GM19193 (cell line): ENCODE results near the gene CHMP6.

Source experiments
- POLR2A ChIP-seq: IDR thresholded peaks from 4 replicates; pipeline ENCODE4 v1.6.1; 2011; ENCODE audit not compliant: insufficient read depth, insufficient read length; ENCODE audit errors: extremely low read depth

CHMP6 gene

DNA sequence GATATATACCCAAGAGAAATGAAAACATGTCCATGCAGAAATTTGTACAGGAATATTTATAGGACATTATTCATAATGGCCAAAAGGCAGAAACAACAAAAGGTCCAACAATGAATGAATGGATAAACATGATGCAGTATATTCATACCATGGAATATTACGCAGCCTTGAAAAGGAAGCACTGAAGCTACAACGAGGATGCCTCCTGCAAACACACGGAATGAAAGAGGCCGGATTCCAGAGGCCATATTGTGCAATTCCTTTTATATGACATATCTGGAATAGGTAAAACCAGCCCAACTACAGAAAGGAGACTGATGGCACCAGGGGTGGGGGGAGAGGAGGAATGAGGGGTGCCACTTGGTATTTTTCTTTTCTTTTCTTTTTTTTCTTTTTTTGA is 14.5 kb upstream of the CHMP6 start:
- TF ChIP-seq POLR2A: no peak

DNA sequence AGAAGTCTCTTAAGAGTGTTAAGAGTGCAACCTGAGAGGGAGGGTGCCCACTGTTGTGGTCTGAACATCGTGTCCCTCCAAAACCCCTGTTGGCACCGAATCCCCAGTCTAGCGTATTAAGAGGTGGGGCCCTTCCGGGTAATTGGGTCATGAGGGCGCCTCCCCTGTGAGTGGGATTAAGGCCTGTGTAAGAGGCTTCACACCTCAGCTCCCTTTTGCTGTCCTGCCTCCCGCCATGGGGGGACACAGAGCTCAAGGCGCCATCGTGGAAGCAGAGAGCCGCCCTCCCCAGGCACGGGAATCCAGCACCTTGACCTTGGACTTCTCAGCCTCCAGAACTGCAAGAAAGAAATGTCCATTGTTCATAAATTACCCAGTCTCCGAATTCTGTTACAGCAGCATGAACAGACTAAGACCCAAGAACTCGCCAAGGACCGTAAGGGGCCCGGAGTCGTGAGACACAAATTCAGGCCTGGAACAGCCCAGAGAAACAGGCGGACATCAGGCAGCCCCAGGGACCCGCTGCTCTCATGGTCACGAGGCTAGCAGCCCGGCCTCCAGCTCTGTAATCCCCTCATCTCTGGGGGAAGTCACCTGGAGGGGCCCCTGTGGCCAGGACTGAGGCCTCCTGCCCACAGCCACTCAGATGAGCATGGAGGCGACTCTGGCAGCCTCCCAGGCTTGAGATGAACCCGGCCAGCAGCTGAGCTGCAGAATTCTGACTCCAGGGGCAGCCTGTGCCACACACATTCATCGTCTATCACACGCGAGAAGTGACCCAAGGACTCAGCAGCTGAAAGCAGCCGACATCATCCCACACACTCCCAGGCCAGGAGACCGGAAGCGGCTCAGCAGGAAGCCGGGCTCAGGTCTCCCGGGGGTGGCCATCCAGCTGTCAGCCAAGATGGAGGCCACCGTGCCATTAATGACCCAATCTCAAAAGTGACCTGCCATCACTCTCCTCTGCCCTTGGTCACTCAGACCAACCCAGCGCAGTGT is 12.8 kb upstream of the CHMP6 start:
- no peak for TF ChIP-seq POLR2A

DNA sequence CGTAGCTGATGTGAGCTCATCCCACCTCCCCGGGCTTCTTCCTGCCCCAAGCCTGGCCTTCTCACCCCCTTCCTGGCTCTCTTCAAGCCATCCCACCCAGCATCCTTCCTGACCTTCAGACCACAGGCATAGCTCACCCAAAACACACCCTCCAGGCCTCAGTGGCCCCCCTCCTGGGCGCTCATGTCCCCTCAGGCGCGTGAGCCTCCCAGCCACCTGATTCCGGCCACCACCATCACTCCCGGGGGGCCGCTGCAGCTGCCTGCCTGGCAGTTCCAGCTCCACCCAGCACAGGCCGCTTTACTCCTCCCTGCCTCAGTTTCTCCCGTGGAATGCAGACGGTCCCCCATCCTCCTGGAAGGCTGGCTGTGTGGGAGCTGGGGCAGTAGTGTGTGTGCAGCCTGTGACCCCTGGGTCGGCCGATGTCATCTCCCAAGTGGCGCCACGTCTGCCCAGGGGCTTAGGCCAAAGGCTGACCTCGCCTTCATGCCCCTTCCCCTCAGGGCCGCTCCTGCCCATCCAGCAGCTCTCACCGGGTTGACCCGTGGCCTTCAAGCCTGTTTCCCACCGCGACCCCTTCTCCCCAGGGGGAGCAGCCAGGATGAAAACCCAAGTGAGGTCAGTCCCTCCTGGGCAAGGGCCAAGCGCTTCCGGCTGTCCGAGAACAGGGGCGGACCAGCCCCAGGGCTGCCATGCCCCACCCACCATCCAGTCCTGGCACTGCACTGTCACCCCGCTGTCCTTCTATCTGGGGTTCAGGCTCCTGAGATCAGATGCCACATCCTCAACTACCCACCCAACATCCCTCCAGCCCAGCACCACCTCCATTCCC is 11.9 kb upstream of the CHMP6 start:
- no peak for TF ChIP-seq POLR2A

DNA sequence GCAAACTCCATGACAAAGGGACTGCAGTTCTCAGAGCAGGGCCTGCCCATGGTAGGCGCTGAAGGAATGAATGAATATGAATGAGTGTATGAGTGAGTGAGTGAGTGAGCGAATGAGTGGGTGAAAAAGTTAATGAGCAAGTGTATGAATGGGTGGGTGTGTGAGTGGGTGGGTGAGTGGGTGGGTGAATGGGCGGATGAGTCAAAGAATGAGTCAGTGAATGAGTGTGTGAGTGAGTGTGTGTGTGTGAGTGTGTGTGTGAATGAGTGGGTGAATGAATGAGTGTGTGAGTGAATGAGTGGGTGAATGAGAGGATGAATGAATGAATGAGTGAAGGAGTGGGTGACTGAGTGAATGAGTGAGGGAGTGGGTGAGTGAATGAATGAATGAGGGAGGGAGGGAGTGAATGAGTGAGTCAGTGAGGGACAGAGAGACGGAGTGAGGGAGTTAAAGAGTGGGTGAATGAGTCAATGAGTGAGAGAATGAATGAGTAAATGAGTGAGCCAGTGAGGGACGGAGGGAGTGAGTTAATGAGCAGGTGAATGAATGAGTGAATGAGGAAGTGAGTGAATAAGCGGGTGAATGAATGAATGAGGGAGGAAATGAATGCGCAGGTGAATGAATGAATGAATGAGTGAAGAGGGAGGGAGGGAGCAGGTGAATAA is 11.1 kb upstream of the CHMP6 start:
- TF ChIP-seq POLR2A: no peak

DNA sequence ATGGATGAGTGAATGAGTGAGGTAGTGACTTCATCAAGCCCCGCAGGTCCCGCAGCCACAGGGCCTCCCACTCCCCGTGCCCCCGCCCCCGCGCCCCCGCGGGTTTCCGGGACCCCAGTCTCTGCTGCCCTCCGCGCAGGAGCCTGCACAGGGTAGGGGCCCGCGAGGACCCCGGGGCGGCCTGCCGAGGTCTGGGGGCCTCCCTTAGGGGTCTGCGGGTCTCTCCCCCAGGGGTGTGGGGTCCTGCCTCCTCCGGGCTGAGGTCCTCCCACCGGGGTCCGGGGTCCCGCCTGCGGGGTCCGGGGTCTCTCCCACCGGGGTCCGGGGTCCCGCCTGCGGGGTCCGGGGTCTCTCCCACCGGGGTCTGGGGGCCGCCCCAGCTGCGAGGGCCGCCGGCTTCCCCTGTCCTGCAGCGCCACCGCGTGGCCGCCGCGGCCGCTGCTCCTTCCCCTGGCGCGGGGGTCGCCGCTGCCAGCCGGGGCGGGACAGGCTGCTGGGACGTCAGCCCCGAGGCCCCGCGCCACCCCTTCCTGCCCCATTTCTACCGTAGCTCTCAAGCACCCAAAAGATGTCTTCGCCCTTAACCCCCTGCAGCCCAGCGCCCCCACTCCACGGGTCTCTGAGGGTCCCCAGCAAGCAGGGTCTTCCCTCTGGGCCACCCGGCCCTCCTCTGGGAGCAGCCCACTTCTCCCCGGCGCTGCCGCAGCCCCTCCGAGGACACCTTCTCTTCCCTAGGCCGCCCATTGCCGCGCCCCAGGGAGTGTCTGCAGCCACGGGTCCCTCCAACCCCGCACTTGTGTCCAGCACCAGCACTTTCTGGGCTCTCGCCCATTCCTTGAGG is 10.4 kb upstream of the CHMP6 start:
- no peak for TF ChIP-seq POLR2A

DNA sequence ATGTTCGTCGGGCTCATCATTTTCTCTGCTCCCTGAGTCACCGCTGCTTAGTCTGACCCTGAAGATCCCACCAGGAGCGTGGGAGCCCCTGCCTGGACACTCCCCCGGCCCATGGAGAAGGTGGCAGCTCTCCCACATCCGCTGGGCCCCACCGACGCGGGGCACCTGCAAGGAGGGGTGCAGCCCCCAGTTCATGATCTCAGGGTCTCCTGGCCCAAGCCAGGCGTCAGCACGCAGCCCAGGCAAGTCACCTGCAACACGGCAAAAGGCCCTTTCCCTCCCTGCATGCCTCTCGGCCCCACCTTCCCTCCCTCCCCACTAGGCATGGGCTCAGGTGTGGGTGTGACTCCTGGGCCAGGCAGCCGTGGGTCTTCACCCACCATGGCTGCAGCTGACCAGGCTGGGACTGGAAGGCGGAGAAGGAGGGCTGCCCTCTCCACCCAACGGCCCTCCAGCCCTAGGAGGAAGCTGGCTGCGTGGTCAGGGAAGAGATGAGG is 9.7 kb upstream of the CHMP6 start:
- no peak for TF ChIP-seq POLR2A

DNA sequence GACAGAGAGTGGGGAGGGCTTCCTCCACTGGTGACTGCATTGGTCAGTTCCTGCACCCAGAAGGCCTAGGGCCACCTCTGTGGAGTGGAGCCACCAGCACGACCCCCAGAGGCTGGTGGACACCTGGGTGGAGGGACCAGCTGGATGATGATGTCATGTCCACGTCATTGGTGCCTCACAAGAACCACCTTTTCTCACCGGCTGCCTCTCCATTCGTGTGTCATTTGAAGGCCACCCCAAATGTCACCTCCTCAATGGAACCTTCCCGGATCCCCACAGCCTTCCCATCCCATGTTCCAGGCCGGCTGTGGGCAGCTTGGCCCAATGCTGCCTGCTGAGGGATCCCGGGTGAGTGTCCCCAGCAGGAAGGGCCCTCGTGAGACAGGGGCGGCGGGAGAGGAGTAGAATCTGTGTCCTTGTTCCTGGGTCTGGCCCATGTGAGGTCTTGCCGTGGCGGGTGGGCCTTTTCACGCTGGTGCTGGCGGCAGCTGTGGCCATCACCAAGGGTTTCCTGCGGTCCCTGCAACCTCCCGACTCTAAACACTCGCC is 9.1 kb upstream of the CHMP6 start:
- no peak for TF ChIP-seq POLR2A

DNA sequence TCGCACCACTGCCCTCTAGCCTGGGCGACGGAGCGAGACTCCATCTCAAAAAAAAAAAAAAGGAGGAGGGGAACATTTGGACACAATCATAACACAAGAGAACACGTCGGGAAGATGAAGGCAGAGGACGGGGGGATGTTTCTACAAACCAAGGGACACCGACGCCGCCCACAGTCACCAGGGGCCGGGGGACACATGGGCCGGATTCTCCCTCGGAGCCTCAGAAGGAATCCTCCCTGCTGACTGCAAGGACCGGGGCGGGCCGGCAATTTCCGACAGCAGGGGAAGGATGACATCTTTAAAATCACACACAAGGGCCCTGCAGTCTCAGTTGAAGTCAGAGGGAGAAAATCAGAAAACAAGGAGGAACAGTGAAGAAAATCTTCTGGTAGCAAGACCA is 8.1 kb upstream of the CHMP6 start:
- TF ChIP-seq POLR2A: no peak

DNA sequence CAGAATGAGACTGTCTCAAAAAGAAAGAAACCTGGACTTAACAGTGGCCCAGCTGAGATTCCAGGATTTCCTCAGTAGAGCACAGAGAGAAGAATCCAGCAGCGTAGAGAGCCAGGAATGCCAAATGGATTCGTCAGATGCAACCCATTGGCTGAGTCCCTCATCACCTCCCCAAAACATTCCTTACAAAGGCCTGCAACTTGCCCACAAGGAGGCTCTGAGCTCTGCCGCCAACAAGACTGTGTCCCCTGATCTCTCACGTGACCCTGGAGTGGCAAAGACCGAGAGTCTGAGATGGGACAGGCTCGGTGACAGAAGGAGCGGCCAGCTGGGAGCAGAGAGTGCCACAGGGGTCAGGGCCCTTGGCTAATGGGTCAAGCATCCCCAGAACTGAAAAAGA is 6.9 kb upstream of the CHMP6 start:
- no peak for TF ChIP-seq POLR2A

DNA sequence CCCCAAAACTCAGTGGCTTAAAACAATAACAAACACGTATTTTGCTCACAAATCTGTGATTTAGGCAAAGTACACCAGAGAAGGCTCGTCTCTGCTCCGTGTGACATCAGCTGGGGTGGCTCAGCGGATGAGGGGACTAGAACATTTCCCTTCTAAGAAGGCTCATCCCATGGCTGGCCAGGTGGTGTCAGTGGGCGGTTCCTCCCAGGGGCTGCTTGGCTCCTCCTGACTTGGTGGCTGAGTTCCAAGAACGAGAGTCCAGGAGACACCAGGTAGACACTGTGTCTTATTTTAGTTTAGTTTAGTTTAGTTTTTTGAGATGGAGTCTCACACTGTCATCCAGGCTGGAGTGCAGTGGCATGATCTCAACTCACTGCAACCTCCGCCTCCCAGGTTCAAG is 5.6 kb upstream of the CHMP6 start:
- no peak for TF ChIP-seq POLR2A

DNA sequence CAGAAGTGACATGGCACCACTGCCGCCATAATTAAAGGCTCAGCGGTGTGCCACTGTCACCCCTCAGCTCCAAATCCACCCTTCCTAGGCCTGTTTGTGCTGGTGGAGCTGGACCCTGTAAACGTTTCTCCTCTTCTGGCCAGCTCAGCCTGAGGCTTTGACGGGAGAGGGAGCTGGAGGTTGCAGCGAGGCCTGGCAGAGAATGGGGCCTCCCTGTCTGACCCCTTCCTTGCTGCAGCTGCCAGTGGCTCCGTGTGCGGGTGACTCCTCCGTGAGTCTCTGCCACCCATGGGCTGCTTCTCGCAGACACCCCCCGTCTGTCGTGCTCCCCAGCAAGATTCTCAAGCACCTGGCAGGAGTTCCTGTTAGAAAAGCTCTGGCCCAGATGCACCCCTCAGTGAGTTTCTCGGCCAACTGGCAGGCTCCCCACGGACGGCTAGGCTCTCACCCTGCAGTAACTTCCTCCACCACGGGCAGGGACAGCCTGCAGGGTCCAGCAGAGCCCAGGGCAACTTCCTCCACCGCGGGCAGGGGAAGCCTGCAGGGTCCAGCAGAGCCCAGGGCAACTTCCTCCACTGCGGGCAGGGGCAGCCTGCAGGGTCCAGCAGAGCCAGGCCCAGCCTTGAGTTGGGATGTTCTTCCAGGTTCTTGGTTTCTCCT is 4.7 kb upstream of the CHMP6 start:
- no peak for TF ChIP-seq POLR2A

DNA sequence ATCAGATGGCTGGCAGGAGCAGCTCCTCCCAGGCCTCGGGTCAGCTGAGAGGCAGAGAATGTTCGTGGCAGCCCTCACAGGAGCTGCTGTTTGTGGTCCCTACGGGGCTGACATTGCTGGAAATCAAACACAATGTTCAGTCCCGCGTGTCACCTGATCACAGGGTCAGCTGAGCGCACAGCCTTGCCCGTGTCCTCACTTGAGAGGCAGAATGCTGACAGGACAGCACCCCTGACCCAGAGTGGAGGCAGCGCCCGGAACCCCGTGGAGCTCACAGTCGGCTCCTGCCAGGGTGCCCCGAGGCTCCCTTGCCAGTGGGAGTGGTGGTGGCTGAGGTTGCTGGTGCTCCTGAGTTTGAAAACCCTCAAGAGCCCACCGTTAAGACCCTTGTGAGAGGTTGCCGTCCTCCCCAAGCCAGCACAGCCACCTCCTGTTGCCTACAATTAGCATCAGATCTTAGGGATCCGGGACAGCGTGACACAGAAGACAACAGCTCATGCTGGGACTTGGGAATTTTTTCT is 3.6 kb upstream of the CHMP6 start:
- TF ChIP-seq POLR2A: no peak

DNA sequence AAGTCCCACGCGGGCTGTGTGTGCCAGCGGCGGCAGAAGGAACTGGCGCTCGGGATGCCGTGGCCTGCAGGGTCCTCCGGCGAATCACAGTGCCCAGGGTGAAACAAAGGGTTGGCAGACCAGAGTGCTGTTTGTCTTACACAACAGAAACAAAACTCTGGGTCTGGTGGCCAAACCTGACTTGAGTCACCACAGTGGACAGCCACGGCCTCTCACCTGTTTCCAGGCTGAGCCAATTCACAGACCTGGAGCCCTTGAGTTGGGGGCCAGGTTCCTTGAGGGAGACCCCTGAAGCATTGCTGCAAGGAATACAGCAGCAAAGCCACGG is 2.1 kb upstream of the CHMP6 start:
- TF ChIP-seq POLR2A: no peak
